Measurements from ENCODE around the gene PRKN. TPM values are rescaled to one million over a fixed set of nuclear protein-coding genes. Genes with fewer than 3 reads are reported as not detected.

PRKN gene
- total and polyA plus RNA-seq, 9 of the 15 experiments (the other 6 are each of a cell fraction or from before 2014, with no cell fraction given): 0.03 to 0.96 (median 0.15) TPM; not detected in 2

- Histone ChIP-seq H2AFZ (ENCODE audit: low read depth, low read length) (no peak overlapping the region), H3K27ac (ENCODE audit: extremely low read depth, low read depth, low read length) (no peak overlapping the region), H3K9me1 (ENCODE audit: control insufficient read depth, insufficient read depth, low read length) (no peaks in the 10 kb centered on the region), H3K4me1 (replicated peaks in 1 of 2; ENCODE audit: control insufficient read depth in 2 of 2, insufficient read depth in 2 of 2, low read length in 2 of 2) (no peaks in the 10 kb centered on the region), H3K9me3 (replicated peaks; ENCODE audit: control insufficient read depth, insufficient read depth, low read depth, low read length) (no peaks in the 10 kb centered on the region), H4K20me1 (replicated peaks; ENCODE audit: control insufficient read depth, insufficient read depth, low read length) (no peaks in the 10 kb centered on the region; the same call in 1 of the 2 replicates), H3K79me2 (ENCODE audit: control insufficient read depth, insufficient read depth, low read length) (no peaks in the 10 kb centered on the region), H3K27me3 (ENCODE audit: control insufficient read depth in 2 of 2, insufficient read depth in 2 of 2, low read length in 2 of 2) (no peaks in the 10 kb centered on the region; a peak in 1 of 5 replicates), H3K36me3 (ENCODE audit: control insufficient read depth, insufficient read depth, low read length) (no peaks in the 10 kb centered on the region), H3K9ac (ENCODE audit: insufficient read depth in 1 of 2, low read depth in 2 of 2, low read length in 2 of 2) (no peak overlapping the region), H3K4me3 (no peak overlapping the region), H3K4me2 (ENCODE audit: insufficient read depth, low read length) (no peak overlapping the region)
- no TSS peak for BruUV-seq (replicated peaks)
- under 1% methylated on average over 5 of the region's 5 CpGs for WGBS (ENCODE audit: insufficient coverage, low coverage, missing lambda C conversion rate)
- ATAC-seq: no peak
- no peak for DNase-seq (ENCODE audit: extremely low read depth in 1 of 4, low spot score in 3 of 4)
- no peak for FAIRE-seq
- in situ Hi-C loops (cut with MboI): no loop called here
- intact Hi-C loops (cut with micrococcal nuclease): no loop called here
- no peak for TF ChIP-seq ZNF274 (IDR thresholded peaks at IDR 0.05; ENCODE audit: borderline replicate concordance, low read depth, low read length)
- peak; percentile 43 for TF ChIP-seq CEBPB (tag; IDR thresholded peaks at IDR 0.05)
- TF ChIP-seq NKRF (IDR thresholded peaks at IDR 0.05; ENCODE audit: borderline replicate concordance): no peak
- TF ChIP-seq TAF7 (tag; IDR thresholded peaks at IDR 0.05): no peak
- TF ChIP-seq XRCC4 (IDR thresholded peaks at IDR 0.05; ENCODE audit: extremely low read depth, insufficient read depth, insufficient read length): no peak
- no peak for TF ChIP-seq MBD2 (IDR thresholded peaks at IDR 0.05; ENCODE audit: borderline replicate concordance, low read depth)
- no peak for TF ChIP-seq SOX6 (IDR thresholded peaks at IDR 0.05)
- no peak for TF ChIP-seq ETV5 (CRISPR knock-in tag; IDR thresholded peaks at IDR 0.05; ENCODE audit: low read depth)
- TF ChIP-seq ZBTB11 (CRISPR knock-in tag; IDR thresholded peaks at IDR 0.05): no peak
- no peak for TF ChIP-seq CEBPG (CRISPR knock-in tag; IDR thresholded peaks at IDR 0.05)
- TF ChIP-seq CEBPG (tag; conservative IDR thresholded peaks at IDR 0.05 in 1 of 2, IDR thresholded peaks at IDR 0.05 in 1 of 2): peak; percentile 54 to 86; a peak in 3 of 4 replicates
- peak; percentile 54 for TF ChIP-seq ATF3 (IDR thresholded peaks at IDR 0.05)
- TF ChIP-seq ATF3 (CRISPR knock-in tag; conservative IDR thresholded peaks at IDR 0.05): no peak
- no peak for TF ChIP-seq ZNF740 (CRISPR knock-in tag; IDR thresholded peaks at IDR 0.05)
- TF ChIP-seq ZNF740 (tag; IDR thresholded peaks at IDR 0.05): no peak
- ChIA-PET POLR2A (no interaction called here), CTCF (ENCODE audit: low intra/inter-chr PET ratio) (no interaction called here)
Observed at GRCh38 chr6:161583584-161583983, 1144.0 kb downstream of the PRKN start.
